PFSK-1 (cell line): ENCODE measurements around the gene MRFAP1L1.

Experiments used
- POLR2AphosphoS5 ChIP-seq: IDR thresholded peaks from 2 replicates; pipeline ENCODE4 v1.6.1; 2012; ENCODE audit warnings: low read depth, mild to moderate bottlenecking, control low read depth, low read length, moderate library complexity
- SIN3A ChIP-seq: IDR thresholded peaks from 2 replicates; pipeline ENCODE4 v1.6.1; 2012; ENCODE audit warnings: mild to moderate bottlenecking, low read length, moderate library complexity, borderline replicate concordance; ENCODE audit not compliant: insufficient read depth
- TAF1 ChIP-seq: IDR thresholded peaks from 2 replicates; pipeline ENCODE4 v1.6.1; 2012; ENCODE audit warnings: low read length, control low read depth, borderline replicate concordance; ENCODE audit not compliant: insufficient read depth

DNA sequence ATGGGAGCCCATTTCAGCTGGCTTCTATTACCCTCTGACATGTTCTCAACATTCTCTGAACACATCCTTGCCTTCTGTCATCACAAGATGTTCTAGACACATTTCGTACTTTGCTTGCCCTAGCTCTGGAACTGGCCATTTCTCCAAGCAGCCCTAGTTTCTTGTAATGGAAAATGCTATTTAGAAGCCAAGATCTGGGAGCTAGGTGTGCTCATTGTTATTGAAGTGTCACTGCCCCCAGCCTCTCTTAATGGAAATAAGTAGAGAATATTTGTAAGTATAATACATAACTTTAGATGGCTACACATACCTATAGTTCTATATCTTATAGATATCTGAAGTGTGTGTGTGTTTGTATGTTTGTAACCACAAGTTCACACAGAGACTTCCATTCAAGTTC is 6.9 kb downstream of the MRFAP1L1 start:
- no peak for TF ChIP-seq TAF1
- TF ChIP-seq SIN3A: no peak
- no peak for TF ChIP-seq POLR2AphosphoS5
